Mesendoderm (in vitro differentiated cells): Measurements from ENCODE around the gene MYL3.

Source experiments
- DNase-seq: peaks from one replicate; pipeline ENCODE4 v3.0.0; 2013
- H2AK5ac ChIP-seq: 2 replicates; pipeline ENCODE4 v1.6.1; 2013; ENCODE audit warnings: low read length, inconsistent platforms
- H2BK120ac ChIP-seq: 2 replicates; pipeline ENCODE4 v1.6.1; 2013; ENCODE audit warnings: low read depth, mild to moderate bottlenecking, low read length, moderate library complexity, mixed read lengths
- H2BK15ac ChIP-seq: replicated peaks from 2 replicates; pipeline ENCODE4 v1.6.1; 2013; ENCODE audit warnings: low read depth, mild to moderate bottlenecking, moderate library complexity
- H2BK5ac ChIP-seq: 2 replicates; pipeline ENCODE4 v1.6.1; 2013; ENCODE audit warnings: low read length, inconsistent platforms
- H3K18ac ChIP-seq: 2 replicates; pipeline ENCODE4 v1.6.1; 2013; ENCODE audit warnings: mild to moderate bottlenecking, low read length, mixed read lengths
- H3K23ac ChIP-seq: one replicate; pipeline ENCODE4 v1.6.1; 2013; ENCODE audit warnings: low read length
- H3K27ac ChIP-seq: 2 replicates; pipeline ENCODE4 v1.5.1; 2013; ENCODE audit warnings: low read depth, mild to moderate bottlenecking, inconsistent platforms, low read length, moderate library complexity
- H3K27me3 ChIP-seq: 2 replicates; pipeline ENCODE4 v1.6.1; 2013; ENCODE audit warnings: low read length, control low read depth, mild to moderate bottlenecking, inconsistent platforms; ENCODE audit not compliant: insufficient read depth, poor library complexity
- H3K36me3 ChIP-seq: 2 replicates; pipeline ENCODE4 v1.6.1; 2013; ENCODE audit warnings: low read length, inconsistent platforms; ENCODE audit not compliant: control insufficient read depth, insufficient read depth
- H3K4ac ChIP-seq: one replicate; pipeline ENCODE4 v1.6.1; 2013; ENCODE audit warnings: low read depth, mild to moderate bottlenecking, low read length, moderate library complexity
- H3K4me1 ChIP-seq: 2 replicates; pipeline ENCODE4 v1.6.1; 2013; ENCODE audit warnings: low read depth, low read length, inconsistent platforms; ENCODE audit not compliant: control insufficient read depth
- H3K4me2 ChIP-seq: 2 replicates; pipeline ENCODE4 v1.6.1; 2013; ENCODE audit warnings: low read length
- H3K4me3 ChIP-seq: 2 replicates; pipeline ENCODE4 v1.5.1; 2013; ENCODE audit warnings: mild to moderate bottlenecking, low read length
- H3K56ac ChIP-seq: one replicate; pipeline ENCODE4 v1.6.1; 2013; ENCODE audit warnings: low read length
- H3K79me1 ChIP-seq: 2 replicates; pipeline ENCODE4 v1.6.1; 2013; ENCODE audit warnings: low read length, inconsistent platforms
- H3K79me2 ChIP-seq: 2 replicates; pipeline ENCODE4 v1.6.1; 2013; ENCODE audit warnings: mild to moderate bottlenecking, low read length; ENCODE audit not compliant: control insufficient read depth, insufficient read depth
- H3K9ac ChIP-seq: 2 replicates; pipeline ENCODE4 v1.6.1; 2013; ENCODE audit warnings: low read length, inconsistent platforms
- H4K5ac ChIP-seq: one replicate; pipeline ENCODE4 v1.6.1; 2013; ENCODE audit warnings: low read length
- H4K8ac ChIP-seq: one replicate; pipeline ENCODE4 v1.6.1; 2013; ENCODE audit warnings: low read depth, mild to moderate bottlenecking, control low read depth, low read length, moderate library complexity
- WGBS: extraction: QIAGEN DNeasy Blood & Tissue Kit; methylation state at CpG from one replicate; pipeline ENCODE4 v1.1.7; 2013; ENCODE audit warnings: low lambda C conversion rate, missing lambda C conversion rate; ENCODE audit not compliant: insufficient coverage; ENCODE audit errors: extremely low coverage; 5-methylcytosine and 5-hydroxymethylcytosine counted together

Gene MYL3

DNA sequence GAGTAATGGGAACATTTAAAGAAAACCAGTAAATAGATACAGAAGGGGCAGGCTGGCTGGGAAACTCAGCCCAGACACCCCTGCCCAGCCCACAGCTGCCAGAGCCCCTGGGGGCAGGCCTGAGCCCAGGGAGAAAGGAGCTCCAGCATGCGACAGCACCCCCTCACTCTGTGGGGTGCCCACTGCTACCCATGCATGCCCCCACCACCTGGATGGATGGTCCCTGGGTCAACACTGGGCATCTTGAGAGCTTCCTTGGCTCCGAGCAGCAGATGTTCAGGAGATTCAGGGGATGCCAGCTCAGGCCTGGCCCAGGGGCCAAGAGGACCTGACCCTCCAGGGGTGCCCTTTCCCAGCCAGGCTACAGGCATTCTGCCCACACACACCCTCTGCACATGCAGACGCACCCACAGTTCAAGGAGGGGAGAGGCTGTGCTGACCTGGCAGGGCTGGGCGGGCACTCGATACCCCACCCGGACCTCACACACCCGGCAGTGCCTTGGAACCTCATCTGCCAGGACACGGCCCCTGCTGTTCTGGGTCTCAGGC, 45.8 kb upstream of the MYL3 start:
- Histone ChIP-seq H3K4me3 (no peak overlapping the region), H3K18ac (no peak overlapping the region), H2BK120ac (no peak overlapping the region), H3K23ac (no peak overlapping the region), H3K79me2 (no peaks in the 10 kb centered on the region), H2BK15ac (no peak overlapping the region), H4K8ac (no peak overlapping the region), H3K79me1 (no peaks in the 10 kb centered on the region), H3K27me3 (no peaks in the 10 kb centered on the region), H2BK5ac (no peak overlapping the region), H4K5ac (no peak overlapping the region), H3K4me1 (no peaks in the 10 kb centered on the region), H3K4me2 (no peak overlapping the region), H3K27ac (no peak overlapping the region), H2AK5ac (no peak overlapping the region), H3K9ac (no peak overlapping the region), H3K36me3 (no peaks in the 10 kb centered on the region), H3K4ac (no peak overlapping the region), H3K56ac (peak overlapping the region; percentile 64)
- no CpG with 5 or more reads among the region's 8 CpGs for WGBS
- no peak for DNase-seq

DNA sequence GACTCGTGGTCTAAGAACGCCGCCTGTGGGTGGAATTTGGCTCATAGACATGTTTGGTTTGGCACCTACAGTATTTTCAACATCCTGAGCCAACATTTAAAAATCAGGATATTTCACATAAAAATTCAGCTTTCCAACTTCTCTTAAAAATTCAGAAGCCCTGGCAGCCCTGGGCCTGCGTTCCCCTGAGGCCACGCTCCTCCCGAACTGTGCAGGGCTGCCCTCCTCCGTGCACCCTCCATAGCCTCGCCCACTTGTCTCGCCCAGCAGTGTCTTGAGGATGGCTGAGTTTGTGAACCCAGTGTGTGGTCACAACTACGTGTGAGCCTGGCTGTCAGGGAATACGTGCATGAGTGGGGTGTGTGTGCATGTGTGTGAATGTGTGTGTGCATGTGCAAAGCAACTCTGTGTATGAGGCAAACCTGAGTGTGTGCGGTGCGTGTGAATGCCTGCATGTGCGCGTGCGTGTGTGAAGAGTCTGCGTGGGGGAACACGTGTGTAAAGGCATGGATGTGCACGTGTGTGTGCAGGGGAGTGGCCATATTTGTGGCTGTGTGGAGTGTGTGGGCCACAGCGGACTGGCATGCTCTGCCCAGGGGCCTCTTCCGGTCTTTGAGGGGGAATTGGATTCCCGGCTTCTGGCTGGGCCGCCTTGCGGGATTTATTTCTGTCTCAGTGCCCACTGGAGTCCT, 45.2 kb upstream of the MYL3 start:
- no peak overlapping the region for H3K4me3 ChIP-seq
- H4K8ac ChIP-seq = no peak overlapping the region
- H4K5ac ChIP-seq = no peak overlapping the region
- no peak overlapping the region for H2AK5ac ChIP-seq
- H3K79me2 ChIP-seq = no peaks in the 10 kb centered on the region
- H3K4me2 ChIP-seq = no peak overlapping the region
- no peaks in the 10 kb centered on the region for H3K27me3 ChIP-seq
- no peak overlapping the region for H3K56ac ChIP-seq
- H2BK15ac ChIP-seq = no peak overlapping the region
- no peak overlapping the region for H2BK5ac ChIP-seq
- H3K23ac ChIP-seq = no peak overlapping the region
- no peaks in the 10 kb centered on the region for H3K36me3 ChIP-seq
- H3K4me1 ChIP-seq = no peaks in the 10 kb centered on the region
- no peak overlapping the region for H2BK120ac ChIP-seq
- no CpG with 5 or more reads among the region's 24 CpGs for WGBS
- H3K27ac ChIP-seq = no peak overlapping the region
- H3K79me1 ChIP-seq = no peaks in the 10 kb centered on the region
- no peak overlapping the region for H3K9ac ChIP-seq
- H3K18ac ChIP-seq = no peak overlapping the region
- no peak overlapping the region for H3K4ac ChIP-seq
- DNase-seq = no peak

- Histone ChIP-seq H2BK15ac (no peak overlapping the region), H3K79me2 (no peaks in the 10 kb centered on the region), H4K8ac (no peak overlapping the region), H3K56ac (no peak overlapping the region), H3K4me2 (no peak overlapping the region), H3K27ac (no peak overlapping the region), H2BK120ac (no peak overlapping the region), H3K23ac (no peak overlapping the region), H3K27me3 (no peaks in the 10 kb centered on the region), H3K4me3 (no peak overlapping the region), H3K36me3 (no peaks in the 10 kb centered on the region), H3K4ac (no peak overlapping the region), H3K4me1 (no peaks in the 10 kb centered on the region), H2BK5ac (no peak overlapping the region), H4K5ac (no peak overlapping the region), H3K79me1 (no peaks in the 10 kb centered on the region), H3K18ac (no peak overlapping the region), H2AK5ac (no peak overlapping the region), H3K9ac (no peak overlapping the region)
- WGBS = no CpG with 5 or more reads among the region's 1 CpG
- DNase-seq = no peak
These were observed 44.7 kb upstream of the MYL3 start for GRCh38 chr3:46907960-46908293.

- Histone ChIP-seq H4K5ac (no peak overlapping the region), H2AK5ac (no peak overlapping the region), H3K27me3 (no peaks in the 10 kb centered on the region), H2BK5ac (no peak overlapping the region), H3K56ac (no peak overlapping the region), H3K4ac (no peak overlapping the region), H3K79me2 (no peaks in the 10 kb centered on the region), H3K27ac (no peak overlapping the region), H3K79me1 (no peaks in the 10 kb centered on the region), H3K23ac (no peak overlapping the region), H3K36me3 (no peaks in the 10 kb centered on the region), H3K4me3 (no peak overlapping the region), H2BK15ac (no peak overlapping the region), H4K8ac (no peak overlapping the region), H3K18ac (no peak overlapping the region), H3K4me1 (no peaks in the 10 kb centered on the region), H3K4me2 (no peak overlapping the region), H3K9ac (no peak overlapping the region), H2BK120ac (no peak overlapping the region)
- DNase-seq = no peak
- no CpG with 5 or more reads among the region's 12 CpGs for WGBS
These were observed 44.0 kb upstream of the MYL3 start for GRCh38 chr3:46907271-46907670.

DNA sequence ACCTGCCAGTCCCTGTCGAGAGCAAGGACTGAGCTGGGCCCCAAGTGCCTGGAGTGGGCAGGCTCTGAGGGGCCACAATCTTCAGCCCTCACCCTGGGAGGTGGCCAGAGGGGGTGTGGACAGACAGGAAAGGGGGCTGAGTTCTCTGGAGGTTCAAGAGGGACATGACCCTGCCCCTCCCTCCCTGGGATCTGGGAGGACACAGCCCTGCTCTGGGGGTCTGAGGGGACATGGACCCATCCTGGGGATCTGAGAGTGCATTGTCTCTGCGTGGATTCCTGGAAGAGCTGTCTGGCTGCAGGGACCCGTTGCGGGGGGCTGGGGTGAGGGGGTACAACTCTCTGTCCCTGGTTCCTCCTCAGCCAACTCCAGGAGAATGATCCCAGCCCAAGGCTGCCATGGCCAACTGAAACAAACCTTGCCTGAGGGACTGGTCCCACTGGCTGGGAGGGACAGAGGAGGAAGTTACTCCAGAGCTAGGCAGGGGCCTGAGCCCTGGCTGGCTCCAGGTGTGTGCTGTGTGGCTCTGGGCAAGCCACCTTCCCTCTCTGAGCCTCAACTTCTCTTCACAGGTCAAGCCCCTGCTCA, 43.3 kb upstream of the MYL3 start:
- Histone ChIP-seq H3K79me1 (no peaks in the 10 kb centered on the region), H3K23ac (no peak overlapping the region), H2BK120ac (no peak overlapping the region), H4K5ac (no peak overlapping the region), H3K36me3 (no peaks in the 10 kb centered on the region), H2AK5ac (no peak overlapping the region), H3K4ac (no peak overlapping the region), H3K27me3 (no peaks in the 10 kb centered on the region), H3K4me1 (no peaks in the 10 kb centered on the region), H3K56ac (no peak overlapping the region), H3K9ac (no peak overlapping the region), H3K18ac (no peak overlapping the region), H2BK5ac (no peak overlapping the region), H3K27ac (no peak overlapping the region), H3K4me2 (no peak overlapping the region), H4K8ac (no peak overlapping the region), H3K4me3 (no peak overlapping the region), H2BK15ac (no peak overlapping the region), H3K79me2 (no peaks in the 10 kb centered on the region)
- no CpG with 5 or more reads among the region's 4 CpGs for WGBS
- no peak for DNase-seq
